ENCODE measurements around the gene GLMP.

GLMP gene

GRCh38 chr1:156319664-156320063, 24.2 kb upstream of the GLMP start:
- peaks cover 46% of the 10 kb centered on the region for H3K36me3 ChIP-seq (ENCODE audit: control insufficient read depth, insufficient read depth, low read length)
- no CpG with 5 or more reads among the region's 1 CpG for WGBS (ENCODE audit: insufficient coverage, insufficient read length)
- no peaks in the 10 kb centered on the region for H3K9me3 ChIP-seq (ENCODE audit: control insufficient read depth, insufficient read depth, low read length)
- no peak for DNase-seq (ENCODE audit: low read depth, low spot score)
- H3K4me3 ChIP-seq (ENCODE audit: low read length): no peak overlapping the region
- H3K4me1 ChIP-seq (ENCODE audit: control insufficient read depth, insufficient read depth, low read length): no peaks in the 10 kb centered on the region
- no peak overlapping the region for H3K27ac ChIP-seq (ENCODE audit: low read length)
- no peaks in the 10 kb centered on the region for H3K27me3 ChIP-seq (ENCODE audit: control insufficient read depth, insufficient read depth, low read length)

DNA sequence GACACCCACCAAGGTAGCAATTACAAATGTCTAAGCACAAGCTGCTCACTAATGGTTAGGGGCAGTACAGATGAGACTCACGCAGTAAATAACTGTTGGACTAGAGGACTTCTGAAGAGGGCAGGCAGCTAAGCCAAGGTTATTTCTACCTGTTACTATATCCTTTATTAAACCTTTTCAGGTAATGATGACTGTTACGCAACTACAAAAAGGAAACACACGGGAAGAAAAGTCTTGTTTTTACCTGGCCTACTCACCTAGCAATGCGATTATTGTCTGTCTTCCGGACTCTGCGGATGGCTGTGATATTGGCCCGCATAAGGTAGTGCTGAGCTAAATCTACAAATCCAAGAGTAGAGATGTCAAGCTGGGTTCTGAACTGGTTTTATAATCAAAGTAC, 21.4 kb upstream of the GLMP start:
- H3K27me3 ChIP-seq (ENCODE audit: control insufficient read depth, insufficient read depth, low read length): no peaks in the 10 kb centered on the region
- H3K4me3 ChIP-seq (ENCODE audit: low read length): no peak overlapping the region
- no peaks in the 10 kb centered on the region for H3K9me3 ChIP-seq (ENCODE audit: control insufficient read depth, insufficient read depth, low read length)
- DNase-seq (ENCODE audit: low read depth, low spot score): no peak
- no peaks in the 10 kb centered on the region for H3K4me1 ChIP-seq (ENCODE audit: control insufficient read depth, insufficient read depth, low read length)
- no peak overlapping the region for H3K27ac ChIP-seq (ENCODE audit: low read length)
- H3K36me3 ChIP-seq (ENCODE audit: control insufficient read depth, insufficient read depth, low read length): peaks cover 44% of the 10 kb centered on the region; the same call in 1 of the 2 replicates
- no CpG with 5 or more reads among the region's 7 CpGs for WGBS (ENCODE audit: insufficient coverage, insufficient read length)

GRCh38 chr1:156310962-156311361, 15.5 kb upstream of the GLMP start:
- Histone ChIP-seq H3K9me3 (ENCODE audit: control insufficient read depth, insufficient read depth, low read length) (no peaks in the 10 kb centered on the region), H3K36me3 (ENCODE audit: control insufficient read depth, insufficient read depth, low read length) (peaks cover 30% of the 10 kb centered on the region), H3K4me3 (ENCODE audit: low read length) (no peak overlapping the region), H3K27ac (ENCODE audit: low read length) (no peak overlapping the region), H3K4me1 (ENCODE audit: control insufficient read depth, insufficient read depth, low read length) (no peaks in the 10 kb centered on the region), H3K27me3 (ENCODE audit: control insufficient read depth, insufficient read depth, low read length) (no peaks in the 10 kb centered on the region)
- no peak for DNase-seq (ENCODE audit: low read depth, low spot score)
- no CpG with 5 or more reads among the region's 6 CpGs for WGBS (ENCODE audit: insufficient coverage, insufficient read length)

DNA sequence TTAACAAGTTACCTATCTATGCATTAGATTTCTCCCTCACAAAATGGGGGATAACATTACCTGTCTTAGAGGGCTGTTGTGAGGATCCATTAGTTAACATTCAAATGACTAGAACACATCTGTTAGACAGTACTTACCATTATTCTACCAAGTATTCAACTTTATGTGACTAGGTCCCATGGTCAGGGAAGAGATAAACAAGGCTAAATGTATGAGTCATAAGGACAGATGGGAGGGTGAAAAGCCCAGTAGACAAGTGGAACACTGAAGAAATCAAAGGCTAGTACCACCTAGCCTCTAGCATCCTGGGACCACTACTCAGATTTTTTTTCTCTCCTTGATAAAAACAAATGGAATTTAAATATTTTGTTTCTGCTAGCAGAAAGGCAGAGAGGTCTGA, 12.6 kb upstream of the GLMP start:
- Histone ChIP-seq H3K27ac (ENCODE audit: low read length) (no peak overlapping the region), H3K4me1 (ENCODE audit: control insufficient read depth, insufficient read depth, low read length) (no peaks in the 10 kb centered on the region)

DNA sequence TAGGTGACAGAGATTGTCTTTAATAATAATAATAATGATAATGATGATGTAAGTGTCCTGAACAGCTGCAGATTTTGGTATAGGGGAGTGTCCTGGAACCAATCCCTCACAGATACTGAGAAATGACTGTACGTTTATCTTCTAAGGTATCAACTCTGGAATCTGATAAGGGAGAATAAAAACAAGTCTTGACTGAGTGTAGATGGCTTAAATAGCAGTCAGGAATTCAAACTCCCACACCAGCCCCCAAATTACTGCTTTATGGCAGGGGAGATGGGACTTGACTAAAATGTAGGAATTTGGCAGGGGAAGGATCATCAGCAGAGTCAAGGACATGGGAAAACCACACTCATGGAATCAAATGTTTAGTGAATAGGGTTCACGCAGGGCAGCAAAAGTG, 9.7 kb upstream of the GLMP start:
- H3K36me3 ChIP-seq (ENCODE audit: control insufficient read depth, insufficient read depth, low read length): peaks cover 11% of the 10 kb centered on the region
- DNase-seq (ENCODE audit: low read depth, low spot score): no peak
- no CpG with 5 or more reads among the region's 2 CpGs for WGBS (ENCODE audit: insufficient coverage, insufficient read length)
- H3K27ac ChIP-seq (ENCODE audit: low read length): no peak overlapping the region
- H3K27me3 ChIP-seq (ENCODE audit: control insufficient read depth, insufficient read depth, low read length): no peaks in the 10 kb centered on the region
- H3K4me3 ChIP-seq (ENCODE audit: low read length): no peak overlapping the region
- H3K9me3 ChIP-seq (ENCODE audit: control insufficient read depth, insufficient read depth, low read length): no peaks in the 10 kb centered on the region
- peaks cover 1% of the 10 kb centered on the region; the same call in 1 of the 2 replicates for H3K4me1 ChIP-seq (ENCODE audit: control insufficient read depth, insufficient read depth, low read length)

More for the DNA sequence above, 12.6 kb upstream of the GLMP start:
- Histone ChIP-seq H3K4me3 (ENCODE audit: low read length) (no peak overlapping the region), H3K9me3 (ENCODE audit: control insufficient read depth, insufficient read depth, low read length) (no peaks in the 10 kb centered on the region), H3K27me3 (ENCODE audit: control insufficient read depth, insufficient read depth, low read length) (no peaks in the 10 kb centered on the region), H3K36me3 (ENCODE audit: control insufficient read depth, insufficient read depth, low read length) (peaks cover 26% of the 10 kb centered on the region)
- no peak for DNase-seq (ENCODE audit: low read depth, low spot score)

GRCh38 chr1:156303241-156303640, 7.8 kb upstream of the GLMP start:
- Histone ChIP-seq H3K36me3 (ENCODE audit: control insufficient read depth, insufficient read depth, low read length) (peaks cover 5% of the 10 kb centered on the region), H3K4me1 (ENCODE audit: control insufficient read depth, insufficient read depth, low read length) (peaks cover 1% of the 10 kb centered on the region; the same call in 1 of the 2 replicates), H3K27me3 (ENCODE audit: control insufficient read depth, insufficient read depth, low read length) (no peaks in the 10 kb centered on the region), H3K9me3 (ENCODE audit: control insufficient read depth, insufficient read depth, low read length) (no peaks in the 10 kb centered on the region), H3K27ac (ENCODE audit: low read length) (no peak overlapping the region), H3K4me3 (ENCODE audit: low read length) (no peak overlapping the region)
- WGBS (ENCODE audit: insufficient coverage, insufficient read length): no CpG with 5 or more reads among the region's 4 CpGs
- DNase-seq (ENCODE audit: low read depth, low spot score): no peak

DNA sequence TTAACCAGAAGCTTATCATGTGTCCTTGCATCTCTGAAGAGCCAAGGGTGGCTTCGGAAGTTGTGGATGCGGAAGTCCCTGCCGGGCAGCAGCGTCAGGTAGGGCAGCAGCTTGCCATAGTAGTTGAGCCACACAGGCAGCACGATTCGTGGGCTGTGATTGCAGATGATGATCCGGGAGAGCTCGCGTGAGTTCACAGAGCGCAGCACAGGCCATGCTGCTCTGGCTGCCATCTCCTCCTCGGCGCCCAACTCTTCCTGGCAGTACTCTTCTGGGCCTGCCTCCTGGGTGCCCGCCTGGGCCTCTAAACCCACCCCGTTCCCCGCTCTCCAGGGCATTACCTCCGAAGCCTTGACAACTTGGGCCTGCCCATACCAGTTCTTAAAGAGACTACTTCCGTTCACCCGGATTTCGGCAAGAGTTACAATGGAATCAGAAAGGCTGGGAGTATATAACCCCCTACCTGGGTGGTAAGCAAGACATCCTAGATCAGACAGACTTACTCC, 3.4 kb upstream of the GLMP start, which contains the start of gene VHLL:
Gene VHLL (minus strand): TSS at position 456 of the 506 bp plus-strand sequence. CDS start 118 bp downstream, at position 338.
- Histone ChIP-seq H3K9me3 (ENCODE audit: control insufficient read depth, insufficient read depth, low read length) (no peaks in the 10 kb centered on the region), H3K4me3 (ENCODE audit: low read length) (no peak within 1 kb of the TSS), H3K27me3 (ENCODE audit: control insufficient read depth, insufficient read depth, low read length) (no peaks in the 10 kb centered on the region), H3K36me3 (ENCODE audit: control insufficient read depth, insufficient read depth, low read length) (no peaks in the 10 kb centered on the region; the same call in 1 of the 2 replicates), H3K4me1 (ENCODE audit: control insufficient read depth, insufficient read depth, low read length) (peaks cover 6% of the 10 kb centered on the region), H3K27ac (ENCODE audit: low read length) (no peak within 1 kb of the TSS)
- no CpG with 5 or more reads among the region's 19 CpGs for WGBS (ENCODE audit: insufficient coverage, insufficient read length)
- no peak for DNase-seq (ENCODE audit: low read depth, low spot score)

DNA sequence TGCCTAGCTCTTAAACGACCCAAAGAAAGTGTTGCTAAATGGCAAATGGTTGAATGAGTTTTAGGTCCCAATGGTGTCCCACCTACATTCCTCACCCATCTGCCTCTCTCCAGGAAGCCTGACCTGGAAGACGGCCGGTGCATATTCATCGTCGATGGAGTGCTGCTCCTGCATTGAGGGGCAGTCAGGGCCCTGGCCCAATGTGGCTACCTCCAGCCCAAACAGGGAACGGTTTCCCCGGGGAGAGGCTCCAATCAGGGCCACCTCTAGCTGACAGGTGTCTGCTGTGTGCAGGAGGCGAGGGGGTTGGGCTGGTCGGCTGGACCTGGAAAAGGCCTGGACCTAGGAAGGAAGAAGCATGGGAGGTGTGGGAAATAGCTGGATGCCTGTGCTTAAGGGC, 1.6 kb downstream of the GLMP start:
- WGBS (ENCODE audit: insufficient coverage, insufficient read length): no CpG with 5 or more reads among the region's 9 CpGs

GRCh38 chr1:156293098-156293434, 2.4 kb downstream of the GLMP start:
- H3K4me1 ChIP-seq (ENCODE audit: control insufficient read depth, insufficient read depth, low read length): peaks cover 5% of the 10 kb centered on the region; the same call in 1 of the 2 replicates
- no CpG with 5 or more reads among the region's 8 CpGs for WGBS (ENCODE audit: insufficient coverage, insufficient read length)
- no peaks in the 10 kb centered on the region for H3K27me3 ChIP-seq (ENCODE audit: control insufficient read depth, insufficient read depth, low read length)
- no peak overlapping the region for H3K4me3 ChIP-seq (ENCODE audit: low read length)
- no peak for DNase-seq (ENCODE audit: low read depth, low spot score)
- H3K27ac ChIP-seq (ENCODE audit: low read length): no peak overlapping the region
- H3K9me3 ChIP-seq (ENCODE audit: control insufficient read depth, insufficient read depth, low read length): no peaks in the 10 kb centered on the region
- peaks cover 7% of the 10 kb centered on the region for H3K36me3 ChIP-seq (ENCODE audit: control insufficient read depth, insufficient read depth, low read length)

More for the DNA sequence above, 1.6 kb downstream of the GLMP start:
- no peak overlapping the region for H3K27ac ChIP-seq (ENCODE audit: low read length)
- no peaks in the 10 kb centered on the region for H3K9me3 ChIP-seq (ENCODE audit: control insufficient read depth, insufficient read depth, low read length)
- DNase-seq (ENCODE audit: low read depth, low spot score): no peak
- H3K36me3 ChIP-seq (ENCODE audit: control insufficient read depth, insufficient read depth, low read length): peaks cover 7% of the 10 kb centered on the region
- H3K27me3 ChIP-seq (ENCODE audit: control insufficient read depth, insufficient read depth, low read length): no peaks in the 10 kb centered on the region
- no peak overlapping the region for H3K4me3 ChIP-seq (ENCODE audit: low read length)
- H3K4me1 ChIP-seq (ENCODE audit: control insufficient read depth, insufficient read depth, low read length): peaks cover 5% of the 10 kb centered on the region; the same call in 1 of the 2 replicates

GRCh38 chr1:156291226-156292061, 4.0 kb downstream of the GLMP start:
- no CpG with 5 or more reads among the region's 37 CpGs for whole genome bisulfite sequencing (ENCODE audit: insufficient coverage, insufficient read length)
- H3K36me3 ChIP-seq (ENCODE audit: control insufficient read depth, insufficient read depth, low read length): peaks cover 7% of the 10 kb centered on the region
- H3K4me1 ChIP-seq (ENCODE audit: control insufficient read depth, insufficient read depth, low read length): peaks cover 5% of the 10 kb centered on the region; the same call in 1 of the 2 replicates
- peak; percentile 85 for DNase-seq (ENCODE audit: low read depth, low spot score)
- H3K9me3 ChIP-seq (ENCODE audit: control insufficient read depth, insufficient read depth, low read length): no peaks in the 10 kb centered on the region
- H3K27me3 ChIP-seq (ENCODE audit: control insufficient read depth, insufficient read depth, low read length): no peaks in the 10 kb centered on the region
- H3K4me3 ChIP-seq (ENCODE audit: low read length): peak overlapping the region; percentile 25; the same call in 1 of the 2 replicates
- no peak overlapping the region for H3K27ac ChIP-seq (ENCODE audit: low read length)

Measured in iPS DF 6.9 (cell line).